H1 (cell line): Measurements from ENCODE around the gene PXK. TPM values are rescaled to one million over a fixed set of nuclear protein-coding genes. Genes with fewer than 3 reads are reported as not detected.

Experiments used
- CHD2 ChIP-seq: IDR thresholded peaks from 2 replicates; pipeline ENCODE4 v1.6.1; 2012; ENCODE audit warnings: low read length, improper control_type of control experiment
- EGR1 ChIP-seq: IDR thresholded peaks from 2 replicates; pipeline ENCODE4 v1.6.1; 2011; ENCODE audit warnings: low read depth, low read length, borderline replicate concordance
- EP300 ChIP-seq, 2 experiments: IDR thresholded peaks; 1 replicate in 1 of 2; 2 replicates in 1 of 2; pipeline ENCODE4 v1.6.1; 2011 to 2012; ENCODE audit warnings: low read depth in 2 of 2, low read length in 2 of 2, mild to moderate bottlenecking in 2 of 2, borderline replicate concordance in 1 of 2, inconsistent platforms in 1 of 2, moderate library complexity in 1 of 2
- FOSL1 ChIP-seq: IDR thresholded peaks from 2 replicates; pipeline ENCODE4 v1.6.1; 2011; ENCODE audit warnings: mild to moderate bottlenecking, low read depth, low read length, moderate library complexity; ENCODE audit not compliant: insufficient read depth
- HDAC2 ChIP-seq, 2 experiments: fragments of 300-600 bp in 1 of 2; sonication (generic) in 1 of 2; IDR thresholded peaks; 2 replicates each; pipeline ENCODE4 v1.6.1; 2011 to 2012; ENCODE audit warnings: low read depth in 2 of 2, low read length in 2 of 2, mild to moderate bottlenecking in 2 of 2, moderate library complexity in 2 of 2, borderline replicate concordance in 1 of 2, inconsistent platforms in 1 of 2
- JUN ChIP-seq: IDR thresholded peaks from 2 replicates; pipeline ENCODE4 v1.6.1; 2011; ENCODE audit warnings: low read depth, mild to moderate bottlenecking, improper control_type of control experiment, low read length
- JUND ChIP-seq: IDR thresholded peaks from 2 replicates; pipeline ENCODE4 v1.6.1; 2011; ENCODE audit warnings: mild to moderate bottlenecking, improper control_type of control experiment, low read length
- TCF12 ChIP-seq: IDR thresholded peaks from 2 replicates; pipeline ENCODE4 v1.6.1; 2011; ENCODE audit warnings: low read depth, mild to moderate bottlenecking, low read length
- polyA plus RNA-seq, 7 experiments: library from polyadenylated mRNA; depleted of rRNA in 3 of 7; stranded (reverse) in 5 of 7; unstranded in 2 of 7; fragments of >200 nt in 5 of 7; fragments of 200-250 nt in 2 of 7; gene quantifications; 1 replicate in 5 of 7; 2 replicates in 1 of 7; 4 replicates in 1 of 7; pipeline versions ENCODE4 v1.2.1 to v1.2.3, GENCODE V29; 2011 to 2013; ENCODE audit warnings: missing spikeins in 2 of 7, mixed read lengths in 2 of 7
- total RNA-seq: library from RNA; stranded (reverse); fragmentation: NEBNext Ultra II Directional; extraction: Animal tissue kit (Norgen Biotek cat#: 25700); gene quantifications from 2 replicates; pipeline ENCODE4 v1.2.1, GENCODE V29; 2021

PXK gene
- total and polyA plus RNA-seq, 2 of the 8 experiments (the other 6 are each of a cell fraction or from before 2014, with no cell fraction given), result 3.5 to 7.1 TPM

GRCh38 chr3:58334013-58334321 lies 1.3 kb downstream of the PXK start (continued):
- no peak for TF ChIP-seq HDAC2 (IDR thresholded peaks at IDR 0.05; ENCODE audit: borderline replicate concordance in 1 of 2, low read depth in 2 of 2, low read length in 2 of 2)
- no peak for TF ChIP-seq EP300 (IDR thresholded peaks at IDR 0.05; ENCODE audit: borderline replicate concordance in 1 of 2, low read depth in 2 of 2, low read length in 2 of 2)
- TF ChIP-seq CHD2, result no peak
- TF ChIP-seq EGR1, result no peak
- TF ChIP-seq JUN, result no peak
- no peak for TF ChIP-seq TCF12
- TF ChIP-seq JUND, result no peak
- no peak for TF ChIP-seq FOSL1
- TF ChIP-seq, all 59 proteins: peak for 0
